Lung (tissue), 12 donors: ENCODE data around the gene KYAT1. TPM values are rescaled to one million over a fixed set of nuclear protein-coding genes. Genes with fewer than 3 reads are reported as not detected.

Experiments
- ATAC-seq: fragments of 200-7000 bp; cut with Tn5 transposase; one replicate; pipeline ENCODE4 v1.9.1; 2020; ENCODE audit warnings: moderate number of reproducible peaks; ENCODE audit not compliant: insufficient read depth, low FRiP score
- DNase-seq, 3 donors: peaks; one replicate each; pipeline ENCODE4 v3.0.0-alpha.2; 2013 to 2017
- H3K27ac ChIP-seq, 2 donors: one replicate each; pipeline ENCODE4 v1.5.1; 2013; ENCODE audit warnings: mild to moderate bottlenecking in 2 of 2, moderate library complexity in 2 of 2, control low read depth in 1 of 2, inconsistent platforms in 1 of 2, low read depth in 1 of 2, low read length in 1 of 2
- H3K27me3 ChIP-seq, 3 donors: one replicate each; pipeline ENCODE4 v1.5.1; 2013; ENCODE audit warnings: low read length in 2 of 3; ENCODE audit not compliant: control insufficient read depth in 3 of 3, insufficient read depth in 3 of 3
- H3K36me3 ChIP-seq, 4 donors: one replicate each; pipeline ENCODE4 v1.5.1; 2013; ENCODE audit warnings: low read length in 4 of 4, mild to moderate bottlenecking in 1 of 4, moderate library complexity in 1 of 4; ENCODE audit not compliant: control insufficient read depth in 4 of 4, insufficient read depth in 4 of 4
- H3K4me1 ChIP-seq, 5 donors: one replicate each; pipeline ENCODE4 v1.5.1; 2013; ENCODE audit warnings: low read length in 5 of 5, mild to moderate bottlenecking in 2 of 5, moderate library complexity in 1 of 5; ENCODE audit not compliant: control insufficient read depth in 5 of 5, insufficient read depth in 5 of 5
- H3K4me3 ChIP-seq: one replicate; pipeline ENCODE4 v1.5.1; 2013; ENCODE audit warnings: mild to moderate bottlenecking, control low read depth, moderate library complexity
- H3K9ac ChIP-seq, 2 donors: one replicate each; pipeline ENCODE4 v1.5.1; 2013; ENCODE audit warnings: low read length in 2 of 2, control low read depth in 1 of 2; ENCODE audit not compliant: insufficient read depth in 1 of 2
- H3K9me3 ChIP-seq, 4 donors: one replicate each; pipeline ENCODE4 v1.5.1; 2013; ENCODE audit warnings: low read length in 3 of 4, mild to moderate bottlenecking in 1 of 4, moderate library complexity in 1 of 4; ENCODE audit not compliant: control insufficient read depth in 4 of 4, insufficient read depth in 3 of 4
- CTCF ChIP-seq: IDR thresholded peaks from 2 replicates; pipeline ENCODE4 v1.5.1; 2012; ENCODE audit warnings: mild to moderate bottlenecking; ENCODE audit errors: control extremely low read depth, extremely low read depth
- WGBS, 2 donors: extraction: QIAGEN DNeasy Blood & Tissue Kit; methylation state at CpG; one replicate each; pipeline ENCODE4 v1.1.7; 2013; 5-methylcytosine and 5-hydroxymethylcytosine counted together
- polyA plus RNA-seq, 2 donors: library from polyadenylated mRNA; stranded (reverse); fragments of 200-250 nt; gene quantifications; one replicate each; pipeline ENCODE4 v1.2.1, GENCODE V29; 2013
- total RNA-seq, 2 donors: library from RNA; depleted of rRNA in 1 of 2; stranded (reverse); fragments of >200 nt in 1 of 2; gene quantifications; one replicate each; pipeline ENCODE4 v1.2.1, GENCODE V29; 2014 to 2021
- donor health status: control.
- donor health status: control.
- donor health status: Bipolar disorder and iron deficiency.
- donor health status: healthy.
- donor health status: DM: yes; HTN: yes; CAD: no.

KYAT1 gene
- total and polyA plus RNA-seq, 4 donors, result 4.5 to 7.7 (median 4.8) TPM

GRCh38 chr9:128906741-128907140 lies 25.0 kb upstream of the KYAT1 start:
- ATAC-seq (no peak), DNase-seq (no peak)
- Histone ChIP-seq H3K9me3 (no peaks in the 10 kb centered on the region), H3K4me1 (peaks cover 4 to 38% (median 8%) of the 10 kb centered on the region in 5 donors), H3K4me3 (no peak overlapping the region), H3K9ac (no peak overlapping the region), H3K27me3 (no peaks in the 10 kb centered on the region), H3K27ac (no peak overlapping the region), H3K36me3 (peaks cover 17 to 38% (median 24%) of the 10 kb centered on the region in 4 donors)
- TF ChIP-seq CTCF, result no peak
- 51 to 64% methylated on average over 2 of the region's 2 CpGs for WGBS, 2 donors

GRCh38 chr9:128905964-128906363 lies 24.2 kb upstream of the KYAT1 start:
- no peaks in the 10 kb centered on the region for H3K9me3 ChIP-seq
- no peak overlapping the region for H3K4me3 ChIP-seq
- H3K36me3 ChIP-seq, result peaks cover 17 to 41% (median 24%) of the 10 kb centered on the region in 4 donors
- H3K27me3 ChIP-seq, result no peaks in the 10 kb centered on the region
- ATAC-seq, result no peak
- no peak for DNase-seq
- TF ChIP-seq CTCF, result no peak
- H3K27ac ChIP-seq, result no peak overlapping the region
- H3K4me1 ChIP-seq, result peaks cover 0 to 32% (median 1%) of the 10 kb centered on the region in 5 donors
- H3K9ac ChIP-seq, result no peak overlapping the region
- 94 to 96% methylated on average over 7 of the region's 7 CpGs for WGBS, 2 donors

- no peak overlapping the region for H3K9ac ChIP-seq
- WGBS, 2 donors, result 91 to 93% methylated on average over 10 of the region's 10 CpGs
- H3K36me3 ChIP-seq, result peaks cover 12 to 29% (median 13%) of the 10 kb centered on the region in 4 donors
- DNase-seq (no peak), ATAC-seq (no peak)
- H3K27me3 ChIP-seq, result no peaks in the 10 kb centered on the region
- no peak for TF ChIP-seq CTCF
- H3K4me3 ChIP-seq, result no peak overlapping the region
- peaks cover 0 to 17% (median 0%) of the 10 kb centered on the region in 5 donors for H3K4me1 ChIP-seq
- no peaks in the 10 kb centered on the region for H3K9me3 ChIP-seq
- H3K27ac ChIP-seq, result peak overlapping the region in 1 of 2 donors; percentile 9
These were observed 22.3 kb upstream of the KYAT1 start for GRCh38 chr9:128903871-128904620.
